DND-41 (cell line): ENCODE data around the gene HSPBP1.

ENCODE experiments used
- ATAC-seq: fragments of 200-7000 bp; cut with Tn5 transposase; 3 replicates; pipeline ENCODE4 v1.9.1; 2021; ENCODE audit warnings: low read depth; ENCODE audit not compliant: insufficient read depth
- DNase-seq: peaks from one replicate; pipeline ENCODE4 v3.0.0-alpha.2; 2020
- H2AFZ ChIP-seq: 2 replicates; pipeline ENCODE4 v1.6.0; 2012; ENCODE audit warnings: low read depth, low read length
- H3K27ac ChIP-seq: 2 replicates; pipeline ENCODE4 v1.5.1; 2012; ENCODE audit warnings: low read length, inconsistent platforms
- H3K27me3 ChIP-seq: fragments of 200-600 bp; sonication (generic); 2 replicates; pipeline ENCODE4 v1.6.0; 2012; ENCODE audit warnings: low read length, mild to moderate bottlenecking, inconsistent platforms; ENCODE audit not compliant: insufficient read depth, poor library complexity
- H3K36me3 ChIP-seq: 2 replicates; pipeline ENCODE4 v1.5.1; 2012; ENCODE audit warnings: low read length, inconsistent platforms; ENCODE audit not compliant: insufficient read depth
- H3K4me1 ChIP-seq: 2 replicates; pipeline ENCODE4 v1.5.1; 2012; ENCODE audit warnings: mild to moderate bottlenecking, low read length; ENCODE audit not compliant: insufficient read depth
- H3K4me2 ChIP-seq: 2 replicates; pipeline ENCODE4 v1.6.0; 2012; ENCODE audit warnings: mild to moderate bottlenecking, moderate library complexity, low read length, inconsistent platforms; ENCODE audit not compliant: insufficient read depth
- H3K4me3 ChIP-seq, 2 experiments: fragments of 200-600 bp in 1 of 2; shearing (Covaris generic) in 1 of 2; 2 replicates each; pipeline ENCODE4 v1.5.1; 2012 to 2016; ENCODE audit warnings: inconsistent platforms in 2 of 2, low read length in 2 of 2, mild to moderate bottlenecking in 2 of 2, low read depth in 1 of 2, moderate library complexity in 1 of 2
- H3K79me2 ChIP-seq: 2 replicates; pipeline ENCODE4 v1.6.0; 2012; ENCODE audit warnings: low read length, inconsistent platforms; ENCODE audit not compliant: insufficient read depth
- H3K9ac ChIP-seq: 2 replicates; pipeline ENCODE4 v1.6.0; 2012; ENCODE audit warnings: low read depth, mild to moderate bottlenecking, inconsistent platforms, low read length, moderate library complexity
- H3K9me3 ChIP-seq: 2 replicates; pipeline ENCODE4 v1.5.1; 2012; ENCODE audit warnings: low read length, moderate library complexity, mild to moderate bottlenecking, inconsistent platforms; ENCODE audit not compliant: insufficient read depth, severe bottlenecking
- H4K20me1 ChIP-seq: 2 replicates; pipeline ENCODE4 v1.6.0; 2012; ENCODE audit warnings: low read length; ENCODE audit not compliant: insufficient read depth
- CTCF ChIP-seq: IDR thresholded peaks from 2 replicates; pipeline ENCODE4 v1.5.1; 2012; ENCODE audit warnings: borderline replicate concordance, low read length, moderate library complexity, mild to moderate bottlenecking; ENCODE audit not compliant: poor library complexity, severe bottlenecking; ENCODE audit errors: extremely low read depth
- EZH2 ChIP-seq: IDR thresholded peaks from 3 replicates; pipeline ENCODE4 v1.6.1; 2012; ENCODE audit warnings: borderline replicate concordance, low read depth, mild to moderate bottlenecking, moderate library complexity, low read length, inconsistent platforms; ENCODE audit not compliant: severe bottlenecking

HSPBP1 gene

DNA sequence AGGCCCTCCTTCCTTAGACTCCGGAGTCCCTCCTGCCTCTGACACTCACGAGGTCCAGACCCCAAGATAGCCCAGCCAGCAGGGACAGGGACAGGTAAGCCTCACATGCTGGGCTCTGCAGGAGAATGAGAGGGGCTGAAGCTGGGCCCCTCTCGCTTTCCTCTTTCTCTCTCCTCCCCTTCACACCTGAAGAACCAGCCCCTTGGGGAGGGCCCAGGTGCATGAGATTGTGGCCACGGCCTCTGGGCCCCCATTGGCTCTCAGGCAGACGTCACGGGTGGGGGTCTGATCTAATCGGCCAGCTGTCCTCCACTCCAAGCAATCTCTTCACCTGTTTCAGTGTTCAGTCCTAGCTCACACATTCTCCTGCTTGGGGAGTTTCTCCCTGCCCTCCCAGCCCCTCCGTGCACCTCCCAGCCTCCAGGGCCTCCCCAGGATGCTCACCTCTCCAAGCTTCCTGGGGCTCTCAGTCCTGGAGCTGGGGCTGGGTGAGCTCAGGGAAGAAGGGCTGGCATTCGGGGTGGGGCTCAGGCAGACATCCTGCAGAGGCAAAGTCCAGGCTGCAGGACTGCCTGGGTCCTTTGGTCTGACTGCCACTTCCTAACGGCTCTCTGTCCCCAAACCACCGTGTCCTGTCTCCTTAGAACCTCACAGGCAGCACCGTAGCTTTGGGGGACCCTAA is 42.4 kb upstream of the HSPBP1 start:
- Histone ChIP-seq H3K27me3 (no peaks in the 10 kb centered on the region), H3K9me3 (no peaks in the 10 kb centered on the region), H3K36me3 (no peaks in the 10 kb centered on the region), H3K27ac (no peak overlapping the region), H4K20me1 (no peaks in the 10 kb centered on the region), H3K79me2 (no peaks in the 10 kb centered on the region), H3K9ac (no peak overlapping the region), H3K4me1 (no peaks in the 10 kb centered on the region), H3K4me3 (no peak overlapping the region), H2AFZ (no peak overlapping the region; the same call in 1 of the 2 replicates), H3K4me2 (no peak overlapping the region)
- DNase-seq (no peak), ATAC-seq (no peak)
- no peak for TF ChIP-seq CTCF
- no peak for TF ChIP-seq EZH2

DNA sequence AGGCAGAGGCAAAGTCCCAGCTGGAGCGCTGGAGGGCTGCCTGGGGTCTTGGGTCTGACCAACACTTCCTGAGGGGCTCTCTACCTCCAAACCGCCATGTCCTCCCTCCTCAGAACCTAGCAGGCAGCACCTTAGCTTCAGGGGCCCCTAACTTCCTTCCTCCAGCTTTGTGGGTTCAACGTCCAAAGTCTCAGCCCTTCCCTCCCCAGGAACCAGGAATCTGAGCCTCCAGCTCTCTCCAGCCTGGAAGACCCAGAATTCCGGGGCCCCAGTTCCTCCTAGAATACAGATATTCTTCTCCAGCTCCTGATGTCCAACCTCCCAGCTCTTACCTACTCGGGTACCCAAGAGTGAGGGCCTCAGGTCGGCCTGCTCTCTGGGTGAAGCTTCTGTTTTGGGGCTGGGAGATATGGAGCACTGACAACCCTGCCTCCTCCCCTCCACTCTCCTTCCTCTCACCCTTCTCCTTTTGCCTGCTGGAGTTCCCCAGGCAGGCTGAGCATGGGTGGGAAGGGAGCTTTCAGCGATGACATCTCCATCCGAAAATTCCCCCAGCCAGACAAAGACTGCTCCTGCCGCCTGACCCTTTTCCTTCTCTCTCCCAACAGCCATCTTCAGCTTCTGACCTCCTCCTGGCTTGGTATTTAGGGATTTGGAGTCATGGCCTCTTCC is 41.7 kb upstream of the HSPBP1 start:
- Histone ChIP-seq H3K79me2 (no peaks in the 10 kb centered on the region), H3K4me2 (no peak overlapping the region), H3K27ac (no peak overlapping the region), H3K36me3 (no peaks in the 10 kb centered on the region), H3K4me3 (no peak overlapping the region), H3K9me3 (no peaks in the 10 kb centered on the region), H4K20me1 (no peaks in the 10 kb centered on the region), H3K27me3 (no peaks in the 10 kb centered on the region), H3K4me1 (no peaks in the 10 kb centered on the region), H2AFZ (no peak overlapping the region), H3K9ac (no peak overlapping the region)
- ATAC-seq (no peak), DNase-seq (no peak)
- TF ChIP-seq CTCF: no peak

DNA sequence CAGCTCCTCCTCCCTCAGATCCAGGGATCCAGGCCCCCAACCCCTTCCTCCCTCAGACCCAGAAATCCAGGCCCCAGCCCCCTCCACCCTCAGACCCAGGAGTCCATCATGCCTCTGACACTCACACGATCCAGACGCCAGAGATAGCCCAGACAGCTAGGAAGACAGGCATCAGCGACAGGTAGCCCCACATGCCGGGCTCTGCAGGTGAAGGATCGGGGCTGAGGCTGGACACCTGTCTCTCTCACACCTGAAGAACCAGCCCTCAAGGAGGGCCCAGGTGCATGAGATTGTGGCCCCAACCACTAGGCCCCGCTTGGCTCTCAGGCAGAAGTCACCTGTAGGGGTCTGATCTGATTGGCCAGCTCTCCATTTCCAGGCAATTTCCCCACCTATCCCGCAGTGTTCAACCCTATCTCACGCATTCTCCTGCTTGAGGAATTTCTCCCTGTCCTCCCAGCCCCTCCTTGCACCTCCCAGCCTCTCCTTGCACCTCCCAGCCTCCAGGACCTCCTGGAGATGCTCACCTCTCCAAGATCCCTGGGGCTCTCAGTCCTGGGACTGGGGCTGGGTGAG is 41.0 kb upstream of the HSPBP1 start:
- no peaks in the 10 kb centered on the region for H4K20me1 ChIP-seq
- no peak for DNase-seq
- no peak for ATAC-seq
- H3K4me2 ChIP-seq: no peak overlapping the region
- no peak for TF ChIP-seq CTCF
- no peak for TF ChIP-seq EZH2
- H3K27me3 ChIP-seq: no peaks in the 10 kb centered on the region
- H3K9ac ChIP-seq: no peak overlapping the region
- H3K36me3 ChIP-seq: no peaks in the 10 kb centered on the region
- H3K4me3 ChIP-seq: no peak overlapping the region
- H3K9me3 ChIP-seq: no peaks in the 10 kb centered on the region
- H3K79me2 ChIP-seq: no peaks in the 10 kb centered on the region
- no peaks in the 10 kb centered on the region for H3K4me1 ChIP-seq
- H3K27ac ChIP-seq: no peak overlapping the region
- no peak overlapping the region for H2AFZ ChIP-seq
